Breast epithelium (tissue), 3 donors: ENCODE data around the gene DTNB.

Source experiments
- POLR2A ChIP-seq: fragments of 450-650 bp; IDR thresholded peaks from one replicate; pipeline ENCODE4 v1.6.1; 2016; ENCODE audit warnings: antibody characterized with exemption, mild to moderate bottlenecking, moderate library complexity
- TF ChIP-seq, protein P1 (sequence below), 3 donors: fragments of 450-650 bp; IDR thresholded peaks; one replicate each; pipeline ENCODE4 v1.5.1; 2016 to 2017; ENCODE audit warnings: antibody characterized with exemption in 3 of 3, mild to moderate bottlenecking in 3 of 3, moderate library complexity in 3 of 3

DNA sequence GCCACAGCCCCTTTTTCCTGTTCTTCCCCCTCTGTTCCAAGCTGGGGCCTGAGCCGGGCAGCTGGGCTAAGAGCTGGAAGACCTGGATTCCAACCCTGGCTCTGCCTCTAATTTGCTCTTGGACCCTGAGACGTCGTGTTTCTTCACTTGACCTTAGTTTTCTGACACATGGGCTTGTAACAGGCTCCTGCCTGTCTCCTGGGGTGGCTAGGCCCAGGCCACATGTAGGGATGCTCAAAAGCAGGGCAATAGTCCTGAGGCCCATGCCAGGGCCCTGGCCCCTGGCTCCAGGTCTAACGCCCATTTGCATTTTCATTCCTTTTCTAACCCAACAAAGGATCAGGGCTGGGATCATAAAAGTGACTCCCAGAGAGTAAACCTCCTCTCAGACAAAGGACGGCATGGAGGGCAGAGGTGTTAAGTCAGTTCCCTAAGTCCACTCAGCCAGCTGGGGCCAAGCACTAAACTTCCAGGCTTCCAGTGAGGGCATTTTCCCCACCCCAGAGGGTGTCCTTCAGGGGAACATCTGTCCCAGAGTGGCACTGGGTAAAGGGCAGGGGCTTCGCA, 315.0 kb downstream of the DTNB start:
- TF ChIP-seq, protein P1, sequence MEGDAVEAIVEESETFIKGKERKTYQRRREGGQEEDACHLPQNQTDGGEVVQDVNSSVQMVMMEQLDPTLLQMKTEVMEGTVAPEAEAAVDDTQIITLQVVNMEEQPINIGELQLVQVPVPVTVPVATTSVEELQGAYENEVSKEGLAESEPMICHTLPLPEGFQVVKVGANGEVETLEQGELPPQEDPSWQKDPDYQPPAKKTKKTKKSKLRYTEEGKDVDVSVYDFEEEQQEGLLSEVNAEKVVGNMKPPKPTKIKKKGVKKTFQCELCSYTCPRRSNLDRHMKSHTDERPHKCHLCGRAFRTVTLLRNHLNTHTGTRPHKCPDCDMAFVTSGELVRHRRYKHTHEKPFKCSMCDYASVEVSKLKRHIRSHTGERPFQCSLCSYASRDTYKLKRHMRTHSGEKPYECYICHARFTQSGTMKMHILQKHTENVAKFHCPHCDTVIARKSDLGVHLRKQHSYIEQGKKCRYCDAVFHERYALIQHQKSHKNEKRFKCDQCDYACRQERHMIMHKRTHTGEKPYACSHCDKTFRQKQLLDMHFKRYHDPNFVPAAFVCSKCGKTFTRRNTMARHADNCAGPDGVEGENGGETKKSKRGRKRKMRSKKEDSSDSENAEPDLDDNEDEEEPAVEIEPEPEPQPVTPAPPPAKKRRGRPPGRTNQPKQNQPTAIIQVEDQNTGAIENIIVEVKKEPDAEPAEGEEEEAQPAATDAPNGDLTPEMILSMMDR (IDR thresholded peaks at IDR 0.05) = no peak
- TF ChIP-seq POLR2A = no peak
